K562 (cell line): ENCODE data around the gene RBBP4. TPM values are rescaled to one million over a fixed set of nuclear protein-coding genes. Genes with fewer than 3 reads are reported as not detected.

Source experiments
- CBFB ChIP-seq: sonication (generic); formaldehyde crosslinking; IDR thresholded peaks from 2 replicates; pipeline ENCODE4 v1.4.0; 2020; ENCODE audit warnings: mild to moderate bottlenecking, missing genetic modification reagents
- CTCFL ChIP-seq: IDR thresholded peaks from 2 replicates; pipeline ENCODE4 v1.6.1; 2011; ENCODE audit warnings: borderline replicate concordance, low read depth, mild to moderate bottlenecking, moderate library complexity, low read length; ENCODE audit not compliant: insufficient read depth, poor library complexity, severe bottlenecking
- ETV6 ChIP-seq, 3 experiments: fragments of 150-350 bp in 1 of 3; sonication (generic) in 1 of 3; formaldehyde crosslinking in 1 of 3; IDR thresholded peaks; 2 replicates each; pipeline versions ENCODE4 v1.6.1 to v1.8.0; 2014 to 2022; ENCODE audit warnings: borderline replicate concordance in 2 of 3, low read depth in 2 of 3, antibody characterized with exemption in 1 of 3, low read length in 1 of 3, mild to moderate bottlenecking in 1 of 3, missing genetic modification reagents in 1 of 3
- GTF2A2 ChIP-seq: IDR thresholded peaks from 2 replicates; pipeline ENCODE4 v1.6.1; 2016; ENCODE audit warnings: mild to moderate bottlenecking, missing genetic modification characterization, missing compliant biosample characterization
- HEY1 ChIP-seq: fragments of 250-450 bp; sonication (Bioruptor Pico); IDR thresholded peaks from 2 replicates; pipeline ENCODE4 v1.5.0; 2020; ENCODE audit warnings: mild to moderate bottlenecking, moderate library complexity, borderline replicate concordance
- KAT7 ChIP-seq: sonication (generic); formaldehyde crosslinking; IDR thresholded peaks from 2 replicates; pipeline ENCODE4 v1.8.0; 2022; ENCODE audit warnings: missing genetic modification reagents, mild to moderate bottlenecking, borderline replicate concordance
- NFIX ChIP-seq: fragments of 250-450 bp; sonication (Bioruptor Pico); IDR thresholded peaks from 2 replicates; pipeline ENCODE4 v1.4.0; 2020; ENCODE audit warnings: low read depth, mild to moderate bottlenecking, moderate library complexity
- SLC30A9 ChIP-seq: fragments of 250-450 bp; sonication (Bioruptor Pico); IDR thresholded peaks from 2 replicates; pipeline ENCODE4 v1.8.0; 2022; ENCODE audit warnings: mild to moderate bottlenecking, moderate library complexity
- SNRNP70 ChIP-seq: fragments of 200-400 bp; formaldehyde crosslinking; optimal IDR thresholded peaks from 2 replicates; pipeline ENCODE3; 2017; ENCODE audit warnings: low read depth, low read length
- ZBTB26 ChIP-seq: fragments of 450-650 bp; formaldehyde crosslinking; IDR thresholded peaks from 2 replicates; pipeline ENCODE4 v1.4.0; 2022; ENCODE audit warnings: missing genetic modification characterization
- ZNF407 ChIP-seq: fragments of 450-650 bp; IDR thresholded peaks from 2 replicates; pipeline ENCODE4 v1.6.1; 2016; ENCODE audit warnings: low read depth
- ZNF431 ChIP-seq: sonication (generic); formaldehyde crosslinking; IDR thresholded peaks from 2 replicates; pipeline ENCODE4 v1.8.0; 2022; ENCODE audit warnings: mild to moderate bottlenecking, missing genetic modification reagents
- ZNF696 ChIP-seq: fragments of 250-450 bp; sonication (Bioruptor Pico); conservative IDR thresholded peaks from 2 replicates; pipeline ENCODE4 v1.4.0; 2020; ENCODE audit warnings: mild to moderate bottlenecking, moderate library complexity
- polyA plus RNA-seq, 8 experiments: library from polyadenylated mRNA; depleted of rRNA in 4 of 8; stranded (reverse) in 5 of 8; unstranded in 3 of 8; fragments of >200 nt; fragmentation: Nextera tagmentation in 2 of 8; fragmentation: Illumina TruSeq in 1 of 8; extraction: Ambion mirVana in 2 of 8; extraction: Trizol in 1 of 8; gene quantifications; 2 replicates each; pipeline versions ENCODE4 v1.2.1 to v1.2.3, GENCODE V29; 2011 to 2014; ENCODE audit warnings: inconsistent platforms in 1 of 8, missing spikeins in 1 of 8
- total RNA-seq, 7 experiments: library from RNA; depleted of rRNA in 6 of 7; stranded (reverse); fragments of >200 nt in 6 of 7; fragmentation: Illumina TruSeq in 2 of 7; extraction: Trizol in 2 of 7; gene quantifications; 2 replicates each; pipeline versions ENCODE4 v1.2.1 to v1.2.3, GENCODE V29; 2011 to 2021; ENCODE audit warnings: low replicate concordance in 1 of 7

RBBP4 gene
- total and polyA plus RNA-seq, 9 of the 15 experiments (the other 6 are each of a cell fraction or from before 2014, with no cell fraction given): 185 to 409 (median 259) TPM

GRCh38 chr1:32650752-32651460, at the start of gene RBBP4 (continued):
- TF ChIP-seq ZNF407 (no peak), ZNF696 (CRISPR knock-in tag) (0 out of 2 replicates have a peak, but pooled peaks have one; percentile 70), ZNF431 (CRISPR knock-in tag) (peak; percentile 64; the same call in 1 of the 2 replicates), NFIX (CRISPR knock-in tag) (peak; percentile 35; the same call in 1 of the 2 replicates), CTCFL (peak; percentile 26), CBFB (no peak), GTF2A2 (peak; percentile 84; the same call in 1 of the 2 replicates), HEY1 (CRISPR knock-in tag) (peak; percentile 84), SNRNP70 (no peak), KAT7 (CRISPR knock-in tag) (peak; percentile 95), ETV6 (IDR thresholded peaks at IDR 0.05; ENCODE audit: borderline replicate concordance in 1 of 2, low read depth in 2 of 2, low read length in 1 of 2) (peak in 1 of 2 experiments; percentile 45; a peak in 1 of 4 replicates), ETV6 (CRISPR knock-in tag; IDR thresholded peaks at IDR 0.05; ENCODE audit: borderline replicate concordance) (peak; percentile 64), ZBTB26 (CRISPR knock-in tag) (peak; percentile 97), SLC30A9 (no peak; the same call in 1 of the 2 replicates)
